GM12892 (cell line): ENCODE measurements around the gene TBC1D22A.

Experiments used
- POLR2A ChIP-seq: IDR thresholded peaks from 2 replicates; pipeline ENCODE4 v1.6.1; 2011; ENCODE audit warnings: low read depth, low read length, control low read depth
- POLR2AphosphoS5 ChIP-seq: IDR thresholded peaks from 2 replicates; pipeline ENCODE4 v1.6.1; 2011; ENCODE audit warnings: low read depth, low read length, control low read depth
- TAF1 ChIP-seq: IDR thresholded peaks from 2 replicates; pipeline ENCODE4 v1.6.1; 2011; ENCODE audit warnings: low read depth, mild to moderate bottlenecking, control low read depth, low read length, borderline replicate concordance

GRCh38 chr22:47114813-47115517 is 352.5 kb downstream of the TBC1D22A start:
- TF ChIP-seq POLR2A = no peak
- no peak for TF ChIP-seq POLR2AphosphoS5
- TF ChIP-seq TAF1 = no peak
